Suppressor macrophage (primary cell): ENCODE results near the gene SLC9C1.
A peak's percentile ranks its signal among the peaks of the same experiment; 100 is the strongest.

Source experiments
- DNase-seq, 4 experiments: peaks; one replicate each; pipeline ENCODE4 v3.0.0-alpha.2; 2020 to 2022

SLC9C1 gene

DNA sequence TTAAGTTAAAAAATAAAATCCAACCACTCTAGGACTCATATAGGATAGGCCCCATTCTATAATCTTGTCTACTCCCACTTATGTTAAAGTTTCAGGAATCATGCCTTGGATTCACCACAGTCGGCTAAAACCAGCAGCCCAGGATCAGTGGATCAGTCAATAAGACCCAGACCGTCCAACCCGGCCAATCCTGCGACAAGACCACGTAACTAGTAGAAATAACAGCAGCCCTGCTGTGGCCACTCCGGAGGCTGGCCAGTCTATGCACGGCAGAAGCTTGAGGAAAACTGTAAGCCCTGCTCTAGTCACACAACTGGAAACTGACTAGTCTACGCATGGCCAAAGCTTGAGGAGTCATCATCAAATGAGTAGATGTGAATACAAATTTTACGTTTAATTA lies 12.8 kb upstream of the SLC9C1 start:
- no peak for DNase-seq

DNA sequence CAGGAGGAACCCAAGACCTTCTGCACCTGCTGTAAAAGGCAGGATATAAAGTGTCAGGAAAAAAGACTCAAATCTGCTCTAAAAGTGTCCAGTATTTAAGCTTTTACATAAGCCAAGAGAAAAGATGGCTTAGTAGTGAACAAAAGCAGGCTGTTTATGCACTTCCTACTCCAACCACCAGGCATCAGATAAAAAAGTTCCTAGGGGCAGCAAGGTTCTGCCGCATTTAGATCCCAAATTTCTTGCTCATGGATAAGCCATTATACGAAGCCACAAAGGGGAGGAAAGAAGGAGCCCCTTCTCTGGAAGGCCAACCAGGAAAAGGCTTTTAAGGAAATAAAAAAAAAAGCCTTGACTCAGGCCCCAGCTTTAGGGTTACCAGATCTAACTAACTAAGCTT lies 10.6 kb upstream of the SLC9C1 start:
- DNase-seq: no peak

DNA sequence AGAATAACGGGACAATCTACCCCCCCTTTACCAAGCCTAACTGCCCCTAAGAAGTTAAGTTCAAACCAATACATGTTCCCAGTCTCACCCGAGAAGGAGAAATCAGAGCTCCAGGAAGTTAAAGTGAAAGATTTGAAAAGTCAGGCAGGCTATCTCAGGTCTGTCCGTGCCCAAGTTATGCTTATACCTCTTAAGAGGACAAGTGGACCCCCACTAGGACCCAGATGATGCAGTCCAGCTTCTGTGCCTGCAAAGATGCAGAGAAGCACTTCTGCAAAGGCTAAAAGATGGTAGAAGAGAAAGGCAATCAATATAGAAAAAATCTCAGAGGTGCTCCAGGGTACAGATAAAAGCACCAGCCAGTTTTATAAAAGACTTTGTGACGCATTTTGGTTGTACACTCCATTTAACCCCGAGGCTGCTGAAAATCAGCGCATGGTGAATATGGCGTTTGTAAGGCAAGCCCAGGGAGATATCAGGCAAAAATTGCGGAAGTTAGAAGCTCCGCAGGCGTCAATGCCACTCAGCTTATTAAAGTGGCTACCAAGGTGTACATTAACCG lies 9.8 kb upstream of the SLC9C1 start:
- DNase-seq: peak; percentile 40 to 54 (median 51)

DNA sequence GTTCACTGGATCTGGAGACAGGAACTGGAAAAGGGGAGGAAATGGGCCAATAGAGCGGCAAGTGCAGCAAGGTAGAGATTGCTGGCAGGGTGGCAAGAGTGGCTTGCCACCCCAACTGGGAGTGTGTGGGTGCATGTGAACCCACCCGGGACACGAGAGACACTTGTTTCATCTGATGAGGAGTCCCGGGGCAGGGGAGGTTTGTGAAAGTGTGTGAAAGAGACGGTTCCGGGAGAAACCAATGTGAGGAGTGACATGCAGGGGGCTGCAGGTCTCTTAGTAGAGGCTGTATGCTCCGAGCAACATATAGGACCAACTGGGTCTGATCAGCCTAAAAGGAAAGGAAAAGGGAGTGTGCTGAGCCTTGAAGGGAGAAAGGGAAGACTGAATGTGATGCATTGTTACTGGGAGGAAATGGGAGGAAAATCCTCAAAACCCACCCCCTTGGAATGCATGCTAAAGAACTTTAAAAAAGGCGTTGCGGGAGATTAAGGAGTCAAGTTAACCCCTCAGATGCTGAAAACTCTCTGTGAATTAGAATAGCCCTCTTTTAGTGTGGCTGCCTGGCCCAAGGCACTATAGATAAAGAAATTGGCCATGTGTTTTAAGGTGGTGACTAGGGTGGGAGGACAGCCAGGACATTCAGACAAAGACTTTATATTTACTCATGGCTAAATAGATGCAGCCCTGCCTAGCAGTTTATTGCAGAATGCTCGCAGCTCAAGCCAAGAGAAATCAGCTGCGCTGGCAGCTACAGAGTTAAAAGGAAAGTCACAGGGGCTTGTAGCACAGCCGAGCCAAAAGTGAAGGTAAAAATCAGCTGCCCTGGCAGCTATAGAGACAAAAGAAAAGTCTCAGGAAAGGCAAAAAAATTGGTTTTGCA lies 9.1 kb upstream of the SLC9C1 start:
- no peak for DNase-seq

DNA sequence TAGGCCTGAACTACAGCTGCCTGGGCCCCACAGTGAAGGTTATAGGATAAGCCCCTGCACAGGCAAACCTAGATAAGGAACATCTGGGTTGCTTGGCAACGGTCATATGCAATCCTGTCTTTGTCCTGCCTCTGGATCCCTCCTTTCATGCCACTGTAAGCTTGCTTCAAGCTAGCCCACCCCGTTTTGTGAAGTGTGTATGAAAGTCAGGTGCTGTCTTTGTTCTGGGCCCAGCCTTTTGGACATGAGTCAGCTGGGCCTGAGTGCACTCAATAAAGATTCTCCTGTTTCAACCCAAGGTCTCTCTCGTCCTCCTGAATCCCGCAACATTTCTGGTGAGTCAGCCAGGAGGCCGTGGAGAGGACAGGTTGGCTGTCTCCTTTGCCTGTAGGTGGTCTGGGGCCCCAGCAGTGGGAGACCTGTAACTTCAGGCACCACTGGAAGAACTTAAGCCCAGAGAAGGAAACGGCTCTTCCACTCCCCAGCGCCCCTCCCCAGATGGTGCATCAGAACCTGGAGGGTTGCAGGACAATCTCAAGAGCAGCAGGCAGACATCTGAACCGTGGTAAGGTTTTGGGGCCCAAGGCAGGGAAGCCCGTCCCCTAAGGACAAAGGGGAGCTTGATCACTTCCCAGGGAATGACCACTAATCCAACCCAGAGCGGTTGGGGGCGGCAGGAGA lies 8.3 kb upstream of the SLC9C1 start:
- no peak for DNase-seq

DNA sequence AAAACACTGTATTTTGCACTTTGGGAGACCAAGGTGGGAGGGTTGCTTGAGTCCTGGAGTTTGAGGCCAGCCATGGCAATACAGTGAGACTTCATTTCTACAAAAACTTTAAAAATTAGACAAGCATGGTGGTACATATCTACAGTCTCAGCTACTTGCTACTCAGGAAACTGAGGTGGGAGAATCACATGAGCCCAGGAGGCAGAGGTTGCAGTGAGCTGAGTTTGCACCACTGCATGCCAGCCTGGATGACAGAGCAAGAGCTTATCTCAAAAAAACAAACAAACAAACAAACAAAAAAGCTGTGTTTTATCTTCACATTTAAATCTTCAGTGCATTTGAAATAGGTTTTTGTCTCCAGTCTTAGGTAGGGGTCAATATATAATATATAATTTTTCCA lies 4.8 kb upstream of the SLC9C1 start:
- no peak for DNase-seq

DNA sequence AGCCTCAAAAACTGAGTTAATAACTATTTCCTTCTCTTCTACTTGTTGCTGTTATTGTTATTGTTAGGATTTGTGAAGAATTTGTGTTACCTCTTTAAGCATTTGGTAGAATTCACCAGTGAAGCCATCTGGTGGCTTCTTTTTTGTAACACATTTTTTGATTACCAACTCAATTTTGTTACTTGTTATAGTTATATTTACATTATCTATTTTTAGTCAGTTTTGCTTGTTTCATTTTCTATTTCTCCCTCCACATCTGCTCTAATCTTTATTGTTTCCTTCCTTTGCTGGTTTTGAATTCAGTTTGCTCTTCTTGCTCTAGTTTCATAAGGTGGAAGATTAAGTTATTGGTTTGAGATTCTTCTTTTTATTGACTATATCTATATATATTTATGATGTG lies 3.7 kb upstream of the SLC9C1 start:
- DNase-seq: peak in 1 of 4 experiments; percentile 2

DNA sequence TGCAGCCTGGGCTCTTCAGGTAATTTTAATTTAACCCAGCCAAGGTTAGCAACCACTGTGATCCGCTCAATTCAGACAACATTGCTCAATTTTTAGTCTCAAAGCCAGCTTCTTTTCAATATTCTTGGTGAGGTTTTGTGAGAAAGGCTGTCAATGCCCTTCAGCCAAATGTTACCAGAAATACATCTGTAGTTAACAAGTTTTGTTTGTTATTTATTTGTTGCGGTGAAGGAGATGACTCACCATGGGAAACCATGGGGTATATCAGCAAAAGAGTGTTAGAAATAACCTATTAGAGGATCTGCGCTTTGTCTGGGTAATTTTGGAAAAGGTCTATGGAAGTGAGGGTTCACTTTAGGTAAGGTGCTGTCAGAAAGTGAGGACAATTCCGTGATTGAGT lies 5.0 kb downstream of the SLC9C1 start:
- no peak for DNase-seq

DNA sequence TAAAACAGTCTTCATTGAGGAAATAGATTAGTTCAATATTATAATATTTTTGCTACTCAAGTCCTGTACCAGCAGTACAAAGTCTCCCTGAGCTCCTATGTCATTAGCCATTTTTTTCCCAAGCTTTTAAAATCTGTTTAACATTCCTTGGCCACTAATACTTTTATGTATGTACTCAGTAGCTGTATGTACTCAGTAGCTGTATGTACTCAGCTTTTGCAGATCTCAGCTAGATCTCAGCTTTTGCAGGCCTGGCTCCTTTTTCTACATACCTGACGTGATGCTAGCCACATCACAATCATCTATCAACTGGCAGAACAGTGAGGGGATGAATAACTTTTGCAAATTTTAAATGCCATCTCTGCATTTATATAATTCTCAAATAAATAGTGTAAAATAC lies 13.8 kb downstream of the SLC9C1 start:
- DNase-seq: no peak

DNA sequence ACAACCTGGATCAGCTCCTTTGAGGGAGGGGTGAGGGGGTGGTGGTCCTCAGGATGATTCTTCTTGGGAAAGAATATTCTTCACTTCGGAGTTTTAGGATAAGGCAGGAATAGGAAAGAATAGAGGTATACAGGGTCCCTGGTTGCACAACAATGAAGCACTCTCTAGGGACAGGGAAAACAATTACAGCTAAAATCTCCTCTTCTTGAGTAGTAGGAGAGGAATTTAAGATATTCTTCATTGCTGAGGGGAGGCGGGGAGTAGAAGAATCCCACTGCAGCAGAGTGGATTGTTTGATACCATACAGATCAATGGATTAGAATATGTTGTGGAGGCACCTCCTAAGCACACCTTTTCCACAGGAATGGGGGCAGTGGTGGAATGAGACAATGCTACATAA lies 20.5 kb downstream of the SLC9C1 start:
- DNase-seq: no peak

DNA sequence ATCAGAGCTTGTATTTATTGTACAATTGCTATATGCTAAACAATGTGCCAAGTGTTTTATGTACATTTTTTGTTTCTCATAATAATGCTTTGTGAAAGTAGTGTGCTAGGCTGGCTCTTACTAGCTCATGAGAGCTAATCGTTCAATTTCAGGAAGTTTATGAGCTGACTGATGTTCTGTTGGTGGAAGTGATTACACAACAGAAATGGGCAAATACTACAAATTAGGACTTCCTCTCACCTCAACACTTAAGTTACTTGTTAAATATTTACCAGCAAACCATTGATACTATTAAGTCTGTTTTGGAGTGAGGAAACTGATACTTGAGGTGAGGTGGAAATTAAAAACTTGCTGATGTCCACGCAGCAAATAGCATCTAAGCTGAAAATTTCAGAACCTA lies 32.3 kb downstream of the SLC9C1 start:
- DNase-seq: peak; percentile 20 to 74 (median 50)

DNA sequence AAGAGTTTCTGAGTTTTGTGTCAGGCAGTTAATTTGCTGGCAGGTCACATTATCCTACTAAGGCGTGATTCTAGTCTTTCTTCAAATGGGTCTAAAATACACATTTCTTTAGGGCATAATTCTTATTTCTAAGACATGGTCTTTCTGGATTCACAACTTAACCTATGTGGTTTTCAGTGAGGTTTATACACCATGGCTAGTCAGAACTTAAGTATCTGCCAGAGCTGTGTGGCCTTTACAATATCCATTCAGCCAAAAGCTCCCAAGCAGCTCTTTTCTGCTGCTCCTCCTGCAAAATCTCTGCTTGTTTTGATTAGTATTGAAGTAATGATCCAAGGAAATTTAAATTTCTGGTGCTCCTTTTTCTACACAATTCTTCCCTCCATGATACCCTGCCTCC lies 33.5 kb downstream of the SLC9C1 start:
- DNase-seq: no peak

DNA sequence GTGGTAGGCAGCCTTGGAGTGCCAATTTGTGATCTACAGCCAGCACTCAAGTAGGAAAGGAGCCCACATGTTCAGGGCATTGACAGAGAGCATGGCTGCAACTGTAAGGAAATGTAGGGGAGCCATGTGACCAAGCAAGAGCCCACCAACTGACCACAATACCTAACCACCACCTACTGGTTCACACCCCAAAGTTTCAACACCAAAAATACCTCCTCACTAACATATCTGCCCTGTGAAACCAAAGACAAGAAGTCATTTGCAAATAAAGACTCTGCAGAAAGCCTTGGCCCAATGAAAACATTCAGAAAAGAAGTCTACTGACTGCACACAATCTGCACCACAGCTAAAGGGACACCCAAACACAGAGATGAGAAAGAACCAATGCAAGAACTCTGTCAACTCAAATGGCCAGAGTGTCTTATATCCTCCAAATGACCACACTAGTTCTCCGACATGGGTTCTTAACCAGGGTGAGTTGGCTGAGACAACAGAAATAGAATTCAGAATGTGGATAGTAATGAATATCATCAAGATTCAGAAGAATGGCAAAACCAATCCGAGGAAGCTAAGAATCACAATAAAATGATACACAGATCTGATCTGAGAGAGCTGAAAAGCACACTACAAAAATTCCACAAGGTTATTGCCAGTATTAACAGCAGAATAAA lies 40.6 kb downstream of the SLC9C1 start:
- no peak for DNase-seq

DNA sequence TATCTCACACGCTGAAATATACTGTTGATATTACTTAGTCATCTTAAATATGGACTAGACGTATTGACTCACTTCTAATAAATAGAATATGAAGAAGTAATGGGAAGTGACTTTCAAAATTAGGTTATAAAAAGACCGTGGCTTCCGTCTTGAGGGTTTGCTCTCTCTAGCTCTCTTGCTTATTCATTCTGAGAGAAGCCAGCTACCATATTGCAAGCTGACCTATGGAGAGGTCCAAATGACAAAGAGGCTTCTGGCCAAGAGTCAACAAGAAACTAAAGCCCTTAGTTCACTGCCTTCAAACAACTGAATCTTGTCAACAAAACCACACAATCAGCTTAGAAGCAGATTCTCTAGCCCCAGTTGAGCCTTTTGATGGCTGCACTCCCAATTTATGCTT lies 46.1 kb downstream of the SLC9C1 start:
- no peak for DNase-seq

DNA sequence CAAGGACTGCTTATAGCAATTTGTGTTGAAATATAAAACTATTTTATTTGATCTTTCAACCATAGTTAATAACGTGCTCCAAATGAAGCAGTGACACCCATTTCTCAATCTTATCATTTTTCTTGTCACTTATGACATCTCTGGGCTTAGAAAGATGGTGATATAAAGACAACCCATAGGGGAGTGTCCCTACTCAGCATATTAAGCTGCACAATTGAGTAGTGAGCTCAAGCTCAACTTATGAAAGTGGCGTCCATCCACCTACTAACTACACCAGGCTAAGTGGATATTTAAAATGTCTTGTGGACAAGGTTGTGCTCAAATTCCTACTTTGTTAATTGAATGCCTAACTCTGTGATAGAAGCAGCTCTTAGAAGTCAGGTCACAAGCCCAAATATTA lies 46.7 kb downstream of the SLC9C1 start:
- no peak for DNase-seq

DNA sequence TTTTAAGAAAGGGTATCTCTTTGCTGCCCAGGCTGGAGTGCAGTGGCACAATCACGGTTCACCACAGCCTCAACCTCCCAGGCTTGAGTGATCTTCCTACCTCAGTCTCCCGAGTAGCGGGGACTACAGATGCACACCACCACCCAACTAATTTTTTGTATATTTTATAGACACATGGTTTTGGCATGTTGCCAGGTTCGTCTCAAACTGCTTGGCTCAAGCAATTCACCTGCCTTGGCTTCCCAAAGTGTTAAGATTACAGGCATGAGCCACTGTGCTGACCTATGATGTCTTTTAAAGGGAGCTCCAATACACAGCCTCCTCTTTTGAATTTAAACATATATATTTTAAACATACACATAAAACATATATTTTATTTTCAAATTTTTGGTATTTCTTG lies 60.9 kb downstream of the SLC9C1 start:
- DNase-seq: no peak

DNA sequence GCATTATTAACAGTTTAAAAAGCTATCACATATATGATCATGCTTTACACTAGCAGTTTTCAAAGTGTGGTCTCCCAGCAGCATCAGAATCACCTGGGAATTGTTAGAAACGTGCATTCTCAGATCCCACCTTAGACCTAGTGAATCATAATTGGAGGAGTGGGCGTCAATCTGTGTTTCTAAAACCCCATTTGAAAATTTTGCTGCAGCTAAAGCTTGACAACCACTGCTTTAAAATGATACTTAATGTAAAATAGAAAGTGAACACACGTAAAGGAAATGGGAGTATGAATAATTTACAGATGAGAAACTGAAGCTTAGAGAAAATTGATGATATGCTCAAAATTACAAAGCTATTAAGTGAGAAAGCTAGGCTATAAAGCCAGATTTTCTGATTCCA lies 62.3 kb downstream of the SLC9C1 start:
- no peak for DNase-seq

DNA sequence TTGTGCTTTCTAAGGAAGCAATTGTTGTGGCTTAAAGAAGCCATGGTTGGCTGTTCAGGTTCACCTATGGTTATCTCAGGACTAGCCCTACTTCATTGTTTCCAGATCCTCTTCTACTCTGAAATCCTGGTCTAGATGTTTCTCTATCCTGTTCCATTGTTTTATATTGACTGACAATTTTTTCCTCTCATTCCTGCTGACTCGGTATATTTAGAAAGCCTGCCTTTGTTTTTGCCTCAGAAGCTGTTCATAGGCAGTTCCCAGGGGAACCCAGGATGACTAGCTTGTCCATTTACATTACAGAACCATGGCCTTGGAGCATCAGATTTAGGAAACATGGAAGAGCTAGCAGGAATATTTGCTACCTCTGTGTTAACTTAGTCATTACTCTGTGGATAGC lies 64.0 kb downstream of the SLC9C1 start:
- DNase-seq: no peak

DNA sequence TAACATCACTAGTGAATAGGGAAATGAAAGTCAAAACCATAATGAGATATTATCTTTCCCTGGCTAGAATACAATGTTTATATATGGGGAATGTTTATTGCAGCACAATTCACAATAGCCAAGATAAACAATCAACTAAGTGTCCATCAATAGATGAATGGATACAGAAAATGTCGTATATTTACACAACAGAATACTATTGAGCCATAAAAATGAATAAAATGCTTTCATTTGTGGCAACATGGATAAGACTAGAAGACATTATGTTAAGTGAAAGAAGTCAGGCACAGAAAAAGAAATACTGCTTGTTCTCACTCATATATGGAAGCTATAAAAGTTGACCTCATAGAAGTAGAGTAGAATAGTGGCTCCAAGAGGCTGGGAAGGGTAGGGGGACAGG lies 65.2 kb downstream of the SLC9C1 start:
- DNase-seq: no peak

DNA sequence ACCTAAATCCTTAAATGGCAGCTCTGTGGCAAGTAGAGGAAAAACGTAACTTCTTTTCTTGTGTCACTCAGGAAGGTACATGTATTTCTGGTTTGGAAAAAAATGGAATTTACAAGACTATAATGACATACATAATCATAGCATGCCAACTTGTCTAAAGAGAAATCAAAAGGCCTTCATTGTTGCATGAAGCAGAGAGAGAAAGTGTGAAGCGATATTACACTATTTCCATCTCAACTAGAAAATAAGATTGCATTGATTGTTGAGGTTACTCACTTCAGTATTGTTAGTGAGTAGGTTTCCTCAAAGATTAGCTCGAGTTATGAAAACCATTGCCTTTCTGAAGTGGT lies 93.7 kb downstream of the SLC9C1 start:
- DNase-seq: no peak

DNA sequence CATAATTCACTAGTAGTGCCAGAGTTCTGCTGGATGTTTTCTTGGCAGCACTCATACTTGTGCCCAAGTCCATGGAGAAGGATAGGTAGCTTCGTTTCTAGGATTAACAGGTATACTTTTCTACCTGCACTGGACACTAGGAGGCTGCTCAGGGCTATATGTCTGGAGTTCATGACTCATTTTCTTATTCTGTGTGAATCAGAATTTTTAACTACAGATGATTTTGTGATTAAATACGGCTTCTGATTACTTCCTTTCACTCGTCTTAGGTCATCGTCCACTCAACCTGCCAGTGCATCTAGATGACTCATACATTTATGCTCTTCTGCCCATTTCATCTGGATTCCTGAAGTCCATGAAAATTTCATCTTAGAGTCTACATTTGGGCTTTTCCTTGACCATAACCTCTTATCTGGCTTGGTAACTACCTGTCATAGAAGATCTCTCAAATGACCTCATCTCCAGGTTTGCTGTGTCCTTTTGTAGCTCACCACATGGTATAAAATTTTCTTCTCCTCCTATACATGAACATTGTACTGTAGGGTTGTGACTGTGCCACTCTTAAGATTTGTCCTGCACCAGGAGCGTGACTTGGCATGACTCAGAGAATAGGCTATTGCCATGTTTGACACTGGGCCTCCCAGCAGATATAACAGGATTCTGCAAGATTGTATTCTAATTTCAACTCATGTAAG lies 94.2 kb downstream of the SLC9C1 start:
- no peak for DNase-seq

DNA sequence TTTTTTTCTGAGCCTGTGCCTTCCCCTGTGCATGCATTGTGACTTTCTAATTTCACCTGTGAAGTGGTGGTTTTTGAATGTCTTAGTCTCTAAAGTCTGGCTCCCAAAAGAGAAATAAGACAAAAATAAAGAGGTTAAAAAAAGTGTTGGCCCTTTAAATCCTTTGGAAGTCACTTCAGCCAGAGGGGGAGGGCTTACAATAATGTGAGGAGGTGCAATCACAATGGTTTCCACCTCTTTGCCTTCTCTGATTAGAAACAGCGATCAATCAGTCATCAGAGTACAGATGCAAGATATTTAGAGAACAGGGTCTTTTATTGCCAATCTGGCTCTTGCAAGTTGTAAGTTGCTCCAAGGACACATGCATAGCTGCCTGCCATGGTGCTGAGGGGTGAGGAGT lies 96.9 kb downstream of the SLC9C1 start:
- DNase-seq: no peak

DNA sequence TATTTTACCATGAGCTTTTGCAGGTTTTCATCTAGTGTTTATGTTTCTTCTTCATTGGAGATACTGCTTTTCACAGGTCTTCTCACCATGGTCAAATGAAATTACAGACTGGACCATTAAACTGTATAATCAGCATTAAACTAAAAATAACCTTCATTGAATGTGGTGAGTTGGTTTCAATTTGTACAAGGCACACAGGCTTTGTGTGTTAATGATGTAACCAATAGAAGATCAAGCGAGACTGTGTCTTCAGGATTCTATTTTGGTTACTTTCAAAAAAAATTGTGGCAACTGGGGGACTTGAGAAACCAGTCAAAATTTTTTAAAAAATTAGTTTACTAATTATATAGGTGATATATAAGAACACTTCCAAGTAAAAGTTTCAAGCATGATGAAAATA lies 106.7 kb downstream of the SLC9C1 start:
- no peak for DNase-seq
